OCI-LY7 (cell line): ENCODE measurements around the gene CLCA2. TPM values are rescaled to one million over a fixed set of nuclear protein-coding genes. Genes with fewer than 3 reads are reported as not detected.

Experiments used
- BruUV-seq: library from RNA; stranded (reverse); fragments of 400-500 nt; replicated peaks from 2 replicates; lab custom pipeline; 2021; lab: Mats Ljungman, UMichigan
- CTCF ChIA-PET: fragments of 300-600 bp; sonication (Branson Sonifier 250); formaldehyde crosslinking; loops from one replicate; lab custom pipeline; 2022; ENCODE audit warnings: antibody characterized with exemption; ENCODE audit not compliant: unreplicated experiment; lab: Charles Lee
- POLR2A ChIA-PET: fragments of 300-600 bp; sonication (Branson Sonifier 250); formaldehyde crosslinking; loops from one replicate; lab custom pipeline; 2022; ENCODE audit warnings: antibody characterized with exemption; lab: Charles Lee
- DNase-seq: peaks from one replicate; pipeline ENCODE4 v3.0.0-alpha.2; 2015; ENCODE audit warnings: low spot score
- H2AFZ ChIP-seq: fragments of 200-600 bp; sonication (generic), shearing (Covaris generic); 2 replicates; pipeline ENCODE4 v1.6.1; 2014; ENCODE audit warnings: mild to moderate bottlenecking, antibody characterized with exemption, low read length, moderate library complexity
- H3K27ac ChIP-seq: fragments of 200-600 bp; sonication (generic); 2 replicates; pipeline ENCODE4 v1.5.1; 2014; ENCODE audit warnings: mixed run types, low read depth, mild to moderate bottlenecking, moderate library complexity, low read length, inconsistent platforms; ENCODE audit not compliant: poor library complexity, severe bottlenecking
- H3K36me3 ChIP-seq: fragments of 200-600 bp; sonication (generic); 2 replicates; pipeline ENCODE4 v1.6.1; 2014; ENCODE audit warnings: mild to moderate bottlenecking, antibody characterized with exemption, low read length, moderate library complexity, mixed read lengths; ENCODE audit not compliant: insufficient read depth
- H3K4me1 ChIP-seq: fragments of 200-600 bp; sonication (generic); 2 replicates; pipeline ENCODE4 v1.5.1; 2014; ENCODE audit warnings: mild to moderate bottlenecking, low read length; ENCODE audit not compliant: insufficient read depth, poor library complexity, severe bottlenecking
- H3K4me2 ChIP-seq: fragments of 200-600 bp; sonication (generic); 2 replicates; pipeline ENCODE4 v1.6.1; 2014; ENCODE audit warnings: mild to moderate bottlenecking, low read length
- H3K4me3 ChIP-seq: fragments of 200-600 bp; sonication (generic); 2 replicates; pipeline ENCODE4 v1.5.1; 2014; ENCODE audit warnings: mild to moderate bottlenecking, low read depth, low read length; ENCODE audit not compliant: poor library complexity, severe bottlenecking
- H3K79me2 ChIP-seq: fragments of 200-600 bp; sonication (generic); 2 replicates; pipeline ENCODE4 v1.6.1; 2016; ENCODE audit warnings: low read depth, mild to moderate bottlenecking, low read length, moderate library complexity, mixed read lengths; ENCODE audit not compliant: insufficient read depth
- H3K9me2 ChIP-seq: fragments of 200-600 bp; sonication (generic); 2 replicates; pipeline ENCODE4 v1.6.1; 2016; ENCODE audit warnings: mild to moderate bottlenecking, low read length, mixed read lengths; ENCODE audit not compliant: insufficient read depth
- H3K9me3 ChIP-seq: fragments of 200-600 bp; sonication (generic); 2 replicates; pipeline ENCODE4 v1.6.1; 2014; ENCODE audit warnings: mild to moderate bottlenecking, mixed run types, low read length, mixed read lengths
- H4K20me1 ChIP-seq: fragments of 200-600 bp; sonication (generic); 2 replicates; pipeline ENCODE4 v1.6.1; 2014; ENCODE audit warnings: mild to moderate bottlenecking, antibody characterized with exemption, low read length, moderate library complexity, mixed read lengths; ENCODE audit not compliant: insufficient read depth
- EZH2phosphoT487 ChIP-seq: fragments of 200-600 bp; sonication (generic); IDR thresholded peaks from 2 replicates; pipeline ENCODE4 v1.6.1; 2018; ENCODE audit warnings: low read depth, borderline replicate concordance, mild to moderate bottlenecking, mixed run types, antibody characterized with exemption, low read length, moderate library complexity, mixed read lengths
- intact Hi-C: fragments of 100-400 bp; cut with micrococcal nuclease; formaldehyde crosslinking; loops from one replicate; pipeline ENCODE4 v1.10.0; 2022; ENCODE audit not compliant: unreplicated experiment
- total RNA-seq, 2 experiments: library from RNA; depleted of rRNA in 1 of 2; stranded (reverse); fragments of >200 nt in 1 of 2; shearing (Covaris generic) in 1 of 2; gene quantifications; 2 replicates each; pipeline ENCODE4 v1.2.3, GENCODE V29; 2014 to 2022
- TF ChIP-seq, protein P1 (sequence below): fragments of 200-600 bp; sonication (generic); conservative IDR thresholded peaks from 2 replicates; pipeline ENCODE4 v1.5.1; 2014; ENCODE audit warnings: mild to moderate bottlenecking, antibody characterized with exemption, low read length, moderate library complexity, mixed read lengths

CLCA2 gene
- total RNA-seq, 2 experiments from 2014 or later: not detected

DNA sequence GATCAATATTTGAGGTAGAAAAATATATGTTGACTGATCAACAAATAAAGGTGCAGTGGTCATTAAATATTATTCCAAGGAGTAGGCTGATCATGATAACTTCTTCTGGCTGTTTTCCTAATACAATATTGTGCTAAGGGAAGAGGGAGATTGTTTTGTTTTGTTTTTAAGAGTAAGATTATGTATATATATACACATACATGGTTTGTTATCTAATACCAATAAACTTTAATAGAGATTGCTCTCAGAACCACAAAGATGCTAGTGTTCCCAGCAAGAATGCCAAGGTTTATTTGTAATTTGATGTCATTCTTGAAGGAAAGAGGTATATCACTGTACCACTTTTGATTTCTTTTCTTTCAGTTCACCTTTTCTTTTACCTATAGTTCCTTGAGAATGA lies 10.1 kb downstream of the CLCA2 start:
- H3K9me3 ChIP-seq: no peaks in the 10 kb centered on the region
- H3K79me2 ChIP-seq: no peaks in the 10 kb centered on the region
- intact Hi-C loops: no loop called here
- TF ChIP-seq, protein P1, sequence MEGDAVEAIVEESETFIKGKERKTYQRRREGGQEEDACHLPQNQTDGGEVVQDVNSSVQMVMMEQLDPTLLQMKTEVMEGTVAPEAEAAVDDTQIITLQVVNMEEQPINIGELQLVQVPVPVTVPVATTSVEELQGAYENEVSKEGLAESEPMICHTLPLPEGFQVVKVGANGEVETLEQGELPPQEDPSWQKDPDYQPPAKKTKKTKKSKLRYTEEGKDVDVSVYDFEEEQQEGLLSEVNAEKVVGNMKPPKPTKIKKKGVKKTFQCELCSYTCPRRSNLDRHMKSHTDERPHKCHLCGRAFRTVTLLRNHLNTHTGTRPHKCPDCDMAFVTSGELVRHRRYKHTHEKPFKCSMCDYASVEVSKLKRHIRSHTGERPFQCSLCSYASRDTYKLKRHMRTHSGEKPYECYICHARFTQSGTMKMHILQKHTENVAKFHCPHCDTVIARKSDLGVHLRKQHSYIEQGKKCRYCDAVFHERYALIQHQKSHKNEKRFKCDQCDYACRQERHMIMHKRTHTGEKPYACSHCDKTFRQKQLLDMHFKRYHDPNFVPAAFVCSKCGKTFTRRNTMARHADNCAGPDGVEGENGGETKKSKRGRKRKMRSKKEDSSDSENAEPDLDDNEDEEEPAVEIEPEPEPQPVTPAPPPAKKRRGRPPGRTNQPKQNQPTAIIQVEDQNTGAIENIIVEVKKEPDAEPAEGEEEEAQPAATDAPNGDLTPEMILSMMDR: no peak
- no peak for TF ChIP-seq EZH2phosphoT487
- no peak for DNase-seq
- H3K36me3 ChIP-seq: no peaks in the 10 kb centered on the region
- no peak overlapping the region for H2AFZ ChIP-seq
- ChIA-PET POLR2A (no interaction called here), CTCF (no interaction called here)
- H4K20me1 ChIP-seq: no peaks in the 10 kb centered on the region
- no peak overlapping the region for H3K4me2 ChIP-seq
- BruUV-seq: no TSS peak
- no peak overlapping the region for H3K4me3 ChIP-seq
- no peak overlapping the region for H3K27ac ChIP-seq
- H3K4me1 ChIP-seq: no peaks in the 10 kb centered on the region
- no peaks in the 10 kb centered on the region for H3K9me2 ChIP-seq

DNA sequence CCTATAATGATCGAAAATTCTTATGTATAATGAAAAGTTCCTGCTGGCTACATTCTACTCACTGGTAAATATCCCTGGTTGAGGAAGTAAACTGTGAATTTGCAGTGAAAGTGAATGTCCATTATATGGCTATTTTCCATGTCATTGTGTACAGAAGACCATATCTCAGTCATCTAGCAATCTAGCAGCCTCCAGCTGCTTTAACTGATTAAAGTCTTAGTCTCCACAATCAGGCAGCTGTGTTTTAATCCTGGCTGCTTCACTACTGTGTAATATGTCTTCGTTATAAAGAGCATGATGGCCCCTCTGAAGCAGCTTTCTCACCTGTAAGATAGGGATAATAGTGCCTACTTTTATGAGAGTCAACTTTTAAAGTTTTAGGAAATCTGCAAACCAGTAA lies 11.4 kb downstream of the CLCA2 start:
- Histone ChIP-seq H3K27ac (no peak overlapping the region), H3K36me3 (no peaks in the 10 kb centered on the region), H3K4me3 (no peak overlapping the region), H3K4me2 (no peak overlapping the region), H4K20me1 (no peaks in the 10 kb centered on the region), H3K9me2 (no peaks in the 10 kb centered on the region), H3K79me2 (no peaks in the 10 kb centered on the region), H2AFZ (no peak overlapping the region), H3K4me1 (no peaks in the 10 kb centered on the region), H3K9me3 (no peaks in the 10 kb centered on the region)
- ChIA-PET CTCF (no interaction called here), POLR2A (interaction anchor here (0.6 to 1.0 kb wide), 4 partner anchors 9 to 219 kb away, joined by 3 read pairs; no protein-coding TSS in a partner anchor)
- intact Hi-C loops: no loop called here
- TF ChIP-seq, protein P1: no peak
- TF ChIP-seq EZH2phosphoT487: no peak
- DNase-seq: no peak
- BruUV-seq: no TSS peak

DNA sequence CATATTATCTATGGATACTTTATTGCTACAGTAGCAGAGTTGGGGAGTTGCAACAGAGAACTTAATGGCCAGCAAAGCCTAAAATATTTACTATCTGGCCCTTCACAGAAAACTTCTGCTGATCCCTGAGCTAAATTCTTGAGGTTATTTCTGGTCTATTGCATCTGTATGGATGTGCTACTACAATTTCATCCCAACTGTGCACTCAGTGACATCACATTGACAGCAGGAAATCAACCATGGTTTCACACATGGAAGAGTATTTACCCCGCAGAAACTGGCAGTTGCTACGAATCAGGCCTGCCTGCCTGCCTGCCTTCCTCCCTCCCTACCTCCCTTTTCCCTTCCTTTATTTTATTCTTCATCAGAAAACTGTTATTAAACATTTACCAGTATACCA lies 12.1 kb downstream of the CLCA2 start:
- ChIA-PET CTCF (no interaction called here), POLR2A (interaction anchor here (0.6 to 1.0 kb wide), 2 partner anchors 10 to 218 kb away, joined by 3 read pairs; no protein-coding TSS in a partner anchor)
- no TSS peak for BruUV-seq
- Histone ChIP-seq H3K4me3 (no peak overlapping the region), H3K27ac (no peak overlapping the region), H3K4me1 (no peaks in the 10 kb centered on the region), H3K4me2 (no peak overlapping the region), H4K20me1 (no peaks in the 10 kb centered on the region), H3K79me2 (no peaks in the 10 kb centered on the region), H3K36me3 (no peaks in the 10 kb centered on the region), H3K9me3 (no peaks in the 10 kb centered on the region), H3K9me2 (no peaks in the 10 kb centered on the region), H2AFZ (no peak overlapping the region)
- intact Hi-C loops: no loop called here
- TF ChIP-seq, protein P1: no peak
- TF ChIP-seq EZH2phosphoT487: no peak
- no peak for DNase-seq
